ENCODE measurements around the gene SLC17A7. TPM values are rescaled to one million over a fixed set of nuclear protein-coding genes. Genes with fewer than 3 reads are reported as not detected.

Gene SLC17A7
- 78.0 TPM for total RNA-seq

GRCh38 chr19:49441210-49441959 lies at the start of gene SLC17A7:
TSS of gene SLC17A7 (minus strand) at chr19:49441527. CDS start at chr19:49441379, 148 bp downstream.

DNA sequence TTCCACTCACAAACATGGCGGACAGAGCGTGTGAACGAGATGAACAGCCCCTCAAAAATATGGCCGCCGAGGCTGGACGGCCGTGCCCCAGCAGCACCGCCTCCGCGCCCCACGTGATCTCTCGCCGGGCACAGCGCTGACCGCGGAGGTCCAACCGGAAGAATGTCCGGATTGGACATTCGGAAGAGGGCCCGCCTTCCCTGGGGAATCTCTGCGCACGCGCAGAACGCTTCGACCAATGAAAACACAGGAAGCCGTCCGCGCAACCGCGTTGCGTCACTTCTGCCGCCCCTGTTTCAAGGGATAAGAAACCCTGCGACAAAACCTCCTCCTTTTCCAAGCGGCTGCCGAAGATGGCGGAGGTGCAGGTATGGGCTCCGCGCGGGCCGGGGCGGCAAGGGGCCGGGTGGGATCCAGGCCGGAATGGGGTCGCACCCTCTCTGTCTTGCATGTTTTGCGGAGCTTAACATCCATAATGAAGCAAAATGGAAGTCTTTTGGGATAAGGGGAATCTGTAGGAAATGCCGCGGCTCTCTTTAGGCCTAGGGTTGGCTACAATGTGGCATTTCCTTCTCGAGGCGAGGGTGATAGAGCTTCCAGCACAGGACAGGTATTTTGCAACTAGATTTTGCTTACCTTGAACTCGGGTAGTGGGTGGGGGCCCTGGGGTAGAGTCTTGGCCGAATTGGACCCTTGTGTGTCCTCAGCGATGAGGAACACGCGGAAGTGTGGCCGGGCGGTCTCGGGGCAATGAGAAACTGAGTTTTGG lies 46.1 kb upstream of the SLC17A7 start, which contains the start of gene RPL13A:
Gene RPL13A, plus strand, starts transcription at position 332 of the 769 bp plus-strand sequence. Its CDS starts 22 bp downstream, at position 354.

DNA sequence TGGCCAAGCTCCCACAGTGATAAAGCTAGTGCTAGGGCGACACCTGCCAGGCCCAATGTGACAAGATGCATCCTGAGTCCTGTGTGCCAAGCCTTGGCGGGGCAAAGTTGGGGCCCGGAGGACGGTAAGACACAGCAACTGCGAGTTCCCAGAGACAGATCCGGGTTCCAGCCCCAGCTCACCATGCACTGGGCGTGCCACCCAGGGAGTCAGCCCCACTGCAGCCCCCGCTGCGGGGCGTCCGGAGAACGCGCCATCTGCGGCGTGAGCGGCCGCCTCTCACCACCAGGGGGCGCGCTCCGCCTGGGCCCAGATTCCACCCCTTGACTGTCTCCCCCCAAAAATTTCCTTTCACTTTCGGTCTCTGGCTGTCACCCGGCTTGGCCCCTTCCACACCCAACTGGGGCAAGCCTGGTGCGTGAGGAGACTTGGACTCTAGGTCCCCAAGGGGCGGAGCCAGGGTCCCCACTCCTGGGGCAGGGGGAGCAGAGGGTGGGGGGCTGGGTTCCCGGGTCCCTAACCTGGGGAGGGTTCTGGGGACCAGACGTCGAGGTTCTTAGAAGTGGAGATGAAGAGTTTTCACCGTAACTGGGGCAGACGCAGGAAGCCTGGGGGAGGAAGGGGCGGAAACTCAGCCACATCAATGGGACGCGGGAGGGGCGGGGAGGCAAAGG lies 32.7 kb upstream of the SLC17A7 start, which contains the start of gene FLT3LG:
Gene FLT3LG, plus strand, starts transcription at position 348 of the 674 bp plus-strand sequence. CDS start 425 bp downstream, outside the sequence.

DNA sequence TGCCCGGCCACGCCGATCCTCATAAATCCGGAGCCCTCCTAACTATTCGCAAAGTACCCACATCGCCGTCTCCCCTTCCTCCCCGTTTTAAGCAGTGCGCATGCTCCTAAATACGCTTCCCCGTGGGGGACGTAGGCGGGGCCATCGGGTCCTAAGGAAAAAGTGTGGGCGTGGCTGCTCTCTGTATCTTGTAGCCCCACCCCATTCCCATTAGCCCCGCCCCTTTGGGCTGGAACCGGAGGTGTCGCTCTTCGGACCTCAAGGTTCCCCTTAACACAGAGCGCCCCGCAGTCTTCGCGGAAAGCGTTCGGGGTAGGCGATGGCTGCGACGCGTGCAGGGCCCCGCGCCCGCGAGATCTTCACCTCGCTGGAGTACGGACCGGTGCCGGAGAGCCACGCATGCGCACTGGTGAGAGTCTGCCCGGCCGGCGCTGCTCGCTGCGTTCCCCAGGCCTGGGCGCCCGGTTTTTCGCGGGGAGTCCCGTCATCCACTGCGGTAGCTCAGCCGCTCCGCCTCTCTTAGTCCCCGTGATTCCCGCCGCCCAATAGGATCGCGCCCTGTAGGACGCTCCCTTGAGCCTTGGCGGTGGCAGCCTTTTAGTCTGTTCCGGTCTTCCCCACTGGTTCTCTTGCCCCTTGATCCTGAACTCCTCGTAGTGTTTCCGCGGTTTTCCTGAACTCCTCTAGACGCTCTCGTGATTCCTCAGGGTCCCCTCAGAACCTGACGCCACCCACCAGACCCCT lies 11.9 kb upstream of the SLC17A7 start, which contains the start of gene ALDH16A1:
Gene ALDH16A1, plus strand, starts transcription at position 213 of the 744 bp plus-strand sequence. Its CDS starts 107 bp downstream, at position 320.

DNA sequence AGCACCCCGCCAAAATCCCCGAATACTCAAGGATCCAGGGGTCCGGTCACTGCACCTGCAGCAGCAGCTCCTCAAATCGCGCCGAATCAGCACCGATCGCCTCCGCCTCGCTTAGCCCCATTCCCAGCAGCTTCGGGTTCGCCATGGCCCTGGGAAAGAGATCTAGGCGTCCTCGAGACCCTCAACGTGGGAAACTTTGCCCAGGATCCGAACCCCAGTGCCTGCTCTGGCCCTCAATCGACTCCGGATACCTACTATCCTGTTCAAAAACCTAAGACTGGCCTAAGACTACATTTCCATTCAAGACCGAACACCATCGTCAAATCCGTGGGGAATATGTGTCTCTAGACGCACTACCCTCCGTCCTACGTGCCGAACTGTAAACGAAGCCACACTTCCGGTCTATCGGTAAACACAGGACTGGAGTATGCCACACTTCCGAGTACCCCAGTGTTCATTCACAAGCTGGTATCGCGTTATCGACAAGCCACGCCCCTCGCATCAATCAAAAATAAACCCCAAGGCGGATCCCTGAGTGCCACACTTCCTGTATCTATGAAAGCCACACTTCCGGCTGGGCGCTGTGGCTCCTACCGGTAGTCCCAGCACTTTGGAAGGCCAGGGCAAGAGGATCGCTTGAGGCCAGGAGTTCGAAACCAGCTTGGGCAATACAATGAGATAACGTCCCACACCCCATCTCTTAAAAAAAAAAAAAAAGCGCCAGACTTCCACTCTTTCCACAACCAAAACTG lies 10.3 kb upstream of the SLC17A7 start, which contains the start of gene PIH1D1:
Gene PIH1D1, minus strand, starts transcription at position 385 of the 752 bp plus-strand sequence. Its CDS starts 240 bp downstream, at position 145.

GRCh38 chr19:49425178-49425577 lies 16.1 kb downstream of the SLC17A7 start, which contains the start of gene GFY:
TSS of gene GFY (plus strand) at chr19:49425388. CDS start at chr19:49426431, 1,043 bp downstream.

GRCh38 chr19:49423071-49423984 lies 18.0 kb downstream of the SLC17A7 start, which contains the start of gene PTH2:
TSS of gene PTH2 (minus strand) at chr19:49423441. CDS start at chr19:49423339, 102 bp downstream.

GRCh38 chr19:49387936-49388372 lies 53.4 kb downstream of the SLC17A7 start, which contains the start of gene KASH5:
TSS of gene KASH5 (plus strand) at chr19:49388249. CDS start at chr19:49390884, 2,635 bp downstream.

Other genes starting within 250 kb of the SLC17A7 start
- 0.93 TPM for gene SLC6A16, start 116.3 kb downstream of the SLC17A7 start, total RNA-seq
- 4.7 TPM for gene CD37, start 106.1 kb downstream of the SLC17A7 start, total RNA-seq
- 29.5 TPM for gene TEAD2, start 79.1 kb downstream of the SLC17A7 start, total RNA-seq
- not detected for gene DKKL1, start 77.7 kb downstream of the SLC17A7 start, total RNA-seq
- gene KASH5, start 53.3 kb downstream of the SLC17A7 start, total RNA-seq = 0.27 TPM
- not detected for gene PTH2, start 18.1 kb downstream of the SLC17A7 start, total RNA-seq
- gene GFY, start 16.1 kb downstream of the SLC17A7 start, total RNA-seq = not detected
- 77.4 TPM for gene PIH1D1, start 10.3 kb upstream of the SLC17A7 start, total RNA-seq
- gene ALDH16A1, start 11.7 kb upstream of the SLC17A7 start, total RNA-seq = 24.0 TPM
- gene FLT3LG, start 32.7 kb upstream of the SLC17A7 start, total RNA-seq = 1.3 TPM
- gene RPL13A, start 46.1 kb upstream of the SLC17A7 start, total RNA-seq = 1,223 TPM
- gene RPS11, start 54.9 kb upstream of the SLC17A7 start, total RNA-seq = 4,219 TPM
- 94.0 TPM for gene FCGRT, start 71.1 kb upstream of the SLC17A7 start, total RNA-seq
- gene RCN3, start 86.5 kb upstream of the SLC17A7 start, total RNA-seq = 58.3 TPM
- 38.8 TPM for gene NOSIP, start 139.0 kb upstream of the SLC17A7 start, total RNA-seq
- 0.77 TPM for gene PRRG2, start 139.8 kb upstream of the SLC17A7 start, total RNA-seq
- gene PRR12, start 149.7 kb upstream of the SLC17A7 start, total RNA-seq = 15.8 TPM
- gene RRAS, start 198.6 kb upstream of the SLC17A7 start, total RNA-seq = 6.5 TPM
- gene SCAF1, start 200.7 kb upstream of the SLC17A7 start, total RNA-seq = 28.2 TPM
- gene IRF3, start 224.3 kb upstream of the SLC17A7 start, total RNA-seq = 51.1 TPM
- gene BCL2L12, start 224.4 kb upstream of the SLC17A7 start, total RNA-seq = 3.1 TPM
- gene PRMT1, start 235.7 kb upstream of the SLC17A7 start, total RNA-seq = 298 TPM
- gene ADM5, start 248.1 kb upstream of the SLC17A7 start, total RNA-seq = 0.77 TPM
- 40.4 TPM for gene CPT1C, start 249.6 kb upstream of the SLC17A7 start, total RNA-seq

Data from camera-type eye (tissue), 1 donor.